Activated CD4-positive, alpha-beta T cell treated with anti-CD3 and anti-CD28 coated beads for 48 hours (primary cell): ENCODE data around the gene KANSL1.
"Not testable (repeated sequence)": the region's sequence is repeated elsewhere in the genome, so short reads cannot be mapped to it uniquely, and the experiment has no call there.

ENCODE experiments used
- DNase-seq: peaks from one replicate; pipeline ENCODE4 v3.0.0-alpha.2; 2020

KANSL1 gene

DNA sequence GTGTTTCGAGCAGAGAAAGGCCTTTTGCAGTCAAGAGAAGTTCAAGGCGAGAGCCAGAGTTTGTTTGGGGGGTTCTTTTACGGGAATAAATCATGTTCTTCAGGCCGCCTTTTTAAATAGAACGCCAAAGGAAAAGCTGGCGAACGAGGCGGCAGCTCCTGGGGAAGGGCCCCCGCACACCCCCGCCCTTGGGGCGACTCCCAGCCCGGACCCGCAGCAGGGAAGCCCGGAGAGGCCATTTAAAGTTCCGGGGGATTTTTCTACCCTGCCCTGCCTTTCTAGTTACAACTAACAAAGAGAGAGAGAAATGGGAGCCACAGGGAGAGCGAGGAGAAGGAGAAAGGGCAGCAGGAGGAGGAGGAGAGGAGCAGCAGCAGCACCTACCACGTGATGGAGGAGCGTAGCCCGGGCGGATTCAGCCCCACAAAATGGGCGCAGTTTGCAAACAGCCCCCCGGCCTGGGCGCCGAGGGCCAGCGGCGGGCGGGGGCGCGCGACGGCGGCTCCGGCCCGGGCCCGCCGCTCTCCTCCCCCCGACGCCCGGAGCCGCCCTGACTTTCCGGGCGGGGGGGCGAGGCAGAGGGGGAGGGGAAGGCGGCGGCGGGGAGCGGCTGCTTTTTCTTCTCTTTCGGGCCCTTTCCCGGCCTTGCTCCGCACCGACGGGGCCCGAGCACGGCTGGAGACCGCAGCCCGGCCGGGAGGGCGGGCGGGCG is 634 bp downstream of the KANSL1 start:
- peak; percentile 76 for DNase-seq

DNA sequence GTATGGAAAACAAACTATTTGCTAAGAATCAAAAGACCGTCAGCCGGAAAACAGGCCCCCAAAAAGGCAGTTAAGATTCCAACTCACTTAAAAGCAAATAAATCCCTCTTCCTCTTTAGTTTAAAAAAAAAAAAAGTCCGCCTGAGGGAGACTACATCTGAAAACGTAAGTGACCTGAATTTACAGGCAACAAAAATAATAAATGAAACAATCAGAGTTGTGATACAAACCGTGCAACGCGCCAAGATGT is 1.1 kb downstream of the KANSL1 start:
- DNase-seq: no peak

DNA sequence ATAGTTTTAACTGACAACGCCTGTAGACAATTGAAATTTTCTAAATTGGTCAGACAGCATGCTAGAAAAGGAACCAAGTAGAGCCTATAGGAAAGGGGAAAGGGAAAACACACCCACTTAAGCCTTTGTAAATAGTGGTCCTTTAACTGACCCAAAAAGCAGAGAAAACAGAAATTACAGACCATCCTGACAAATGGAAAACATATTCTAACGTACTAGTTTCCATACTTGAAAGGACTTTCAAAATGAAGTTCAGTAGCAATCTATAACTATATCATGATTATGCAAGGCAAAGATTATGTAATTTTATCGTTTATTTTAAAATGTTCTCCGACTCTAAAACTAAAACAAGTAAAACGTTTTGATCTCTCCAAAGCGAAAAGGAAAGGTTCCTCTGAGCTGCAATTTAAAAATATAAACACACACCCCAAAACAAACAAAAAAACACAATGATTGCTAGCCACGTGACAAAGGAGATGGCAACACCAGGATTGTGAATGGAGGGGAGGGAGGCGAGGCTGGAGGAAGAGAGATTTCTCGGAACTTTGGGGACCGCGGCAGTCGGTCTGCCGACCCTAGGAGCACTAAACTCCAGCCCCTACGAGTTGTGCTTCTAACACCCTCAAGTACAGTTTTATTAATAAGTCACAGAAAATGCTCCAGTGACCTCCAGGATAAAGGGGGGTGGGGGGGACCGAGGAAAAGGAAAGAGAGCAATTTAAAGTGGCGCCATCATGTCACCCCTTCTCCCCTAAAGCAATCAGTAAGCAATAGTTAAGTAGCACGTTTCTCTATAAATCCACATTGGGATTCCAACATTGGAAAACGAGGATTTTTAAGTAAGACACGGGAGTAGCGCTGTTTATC is 1.7 kb downstream of the KANSL1 start:
- DNase-seq: peak; percentile 52

DNA sequence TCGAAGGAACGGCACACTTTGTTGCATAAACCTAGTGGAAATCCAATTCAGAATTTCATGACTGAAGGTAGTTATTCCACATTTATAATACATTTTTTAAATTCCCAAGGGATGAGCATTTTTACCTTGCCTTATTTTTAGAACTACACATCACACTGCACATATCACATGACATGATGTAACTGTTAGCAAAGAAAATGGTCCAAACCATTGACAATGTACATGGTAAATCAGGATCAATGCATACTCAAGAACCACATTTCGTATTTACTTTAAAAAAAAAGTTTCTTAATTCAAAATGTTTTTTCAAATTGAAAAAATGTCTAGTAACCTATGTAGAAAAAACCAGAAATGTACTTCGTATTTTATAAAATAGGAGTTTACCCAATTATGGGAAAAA is 2.5 kb downstream of the KANSL1 start:
- no peak for DNase-seq

DNA sequence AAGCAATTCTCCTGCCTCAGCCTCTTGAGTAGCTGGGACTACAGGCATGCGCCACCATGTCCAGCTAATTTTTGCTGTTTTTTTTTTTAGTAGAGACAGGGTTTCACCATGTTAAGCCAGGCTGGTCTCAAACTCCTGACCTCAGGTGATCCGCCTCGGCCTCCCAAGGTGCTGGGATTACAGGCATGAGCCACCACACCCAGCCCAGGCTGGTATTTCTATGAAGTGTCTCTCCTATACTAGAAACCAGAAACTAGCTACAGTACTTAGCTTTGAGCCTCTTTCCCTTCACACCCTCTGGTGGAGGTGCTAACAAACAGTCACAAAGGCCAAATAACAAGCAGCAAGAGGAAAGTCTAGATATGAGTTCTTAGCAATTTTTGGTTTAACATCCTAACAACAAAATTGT is 6.4 kb downstream of the KANSL1 start:
- peak; percentile 46 for DNase-seq

DNA sequence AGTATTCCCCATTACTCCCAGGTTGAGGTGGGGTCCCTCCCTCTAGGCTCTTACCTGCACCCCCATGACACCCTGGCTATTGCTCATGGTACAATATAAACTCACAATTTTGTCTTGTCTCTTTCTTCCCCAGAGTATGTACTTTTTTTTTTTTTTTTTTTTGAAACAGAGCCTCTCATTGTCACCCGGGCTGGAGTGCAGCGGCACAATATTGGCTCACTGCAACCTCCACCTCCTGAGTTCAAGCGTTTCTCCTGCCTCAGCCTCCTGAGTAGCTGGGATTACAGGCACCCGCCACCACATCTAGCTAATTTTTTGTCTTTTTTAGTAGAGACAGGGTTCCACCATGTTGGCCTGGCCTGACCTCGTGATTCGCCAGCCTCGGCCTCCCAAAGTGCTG is 8.5 kb downstream of the KANSL1 start:
- DNase-seq: no peak

DNA sequence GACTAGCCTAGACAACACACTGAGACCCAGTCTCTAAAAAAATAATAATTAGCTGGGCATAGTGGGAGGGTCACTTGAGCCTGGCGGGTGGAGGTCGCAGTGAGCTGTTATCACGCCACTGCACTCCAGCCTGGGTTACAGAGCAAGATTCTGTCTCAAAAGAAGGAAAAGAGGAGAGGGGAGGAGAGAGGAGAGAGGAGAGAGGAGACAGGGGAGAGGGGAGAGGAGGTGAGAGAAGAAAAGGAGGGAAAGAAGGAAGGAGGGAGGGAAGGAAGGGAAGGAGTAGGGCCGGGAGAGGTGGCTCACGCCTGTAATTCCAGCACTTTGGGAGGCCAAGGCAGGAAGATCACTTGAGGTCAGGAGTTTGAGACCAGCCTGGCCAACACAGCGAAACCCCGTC is 9.8 kb downstream of the KANSL1 start:
- not testable (repeated sequence) for DNase-seq

DNA sequence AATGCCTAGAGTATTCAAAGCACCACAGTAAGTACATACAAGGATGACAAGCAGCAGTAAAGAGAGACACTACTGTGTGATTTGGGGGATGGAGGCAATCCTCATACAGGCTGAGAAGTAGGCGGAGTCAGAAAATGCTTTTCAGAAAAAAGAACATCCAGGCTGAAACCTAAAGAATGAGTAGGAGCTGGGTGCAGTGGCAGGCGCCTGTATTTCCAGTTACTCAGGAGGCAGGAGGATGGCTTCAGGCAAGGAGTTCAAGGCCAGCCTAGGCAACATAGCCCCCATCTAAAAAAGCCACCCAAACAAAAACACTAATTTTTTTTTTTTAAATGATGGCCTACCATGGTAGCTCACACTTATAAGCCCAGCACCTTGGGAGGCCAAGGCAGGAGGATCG is 10.3 kb downstream of the KANSL1 start:
- DNase-seq: peak; percentile 26

DNA sequence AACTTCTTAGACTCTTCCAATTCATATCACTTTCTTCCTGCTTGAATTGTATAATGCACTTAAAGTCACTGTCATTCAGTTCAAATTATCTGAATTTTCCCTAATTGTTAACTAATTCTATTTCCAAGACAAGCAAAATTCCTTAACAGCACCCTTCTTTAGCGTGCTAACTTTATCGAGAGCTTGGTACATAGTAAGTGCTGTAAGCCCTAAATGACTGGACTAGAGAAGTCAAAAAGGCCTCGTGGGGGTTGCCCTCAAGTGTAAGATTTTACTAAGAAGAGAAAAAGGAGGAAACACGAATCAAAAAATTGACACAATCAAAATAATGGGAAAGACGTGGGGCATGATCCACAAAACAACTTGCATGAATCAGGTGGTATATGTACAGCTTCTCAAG is 11.3 kb downstream of the KANSL1 start:
- DNase-seq: no peak

DNA sequence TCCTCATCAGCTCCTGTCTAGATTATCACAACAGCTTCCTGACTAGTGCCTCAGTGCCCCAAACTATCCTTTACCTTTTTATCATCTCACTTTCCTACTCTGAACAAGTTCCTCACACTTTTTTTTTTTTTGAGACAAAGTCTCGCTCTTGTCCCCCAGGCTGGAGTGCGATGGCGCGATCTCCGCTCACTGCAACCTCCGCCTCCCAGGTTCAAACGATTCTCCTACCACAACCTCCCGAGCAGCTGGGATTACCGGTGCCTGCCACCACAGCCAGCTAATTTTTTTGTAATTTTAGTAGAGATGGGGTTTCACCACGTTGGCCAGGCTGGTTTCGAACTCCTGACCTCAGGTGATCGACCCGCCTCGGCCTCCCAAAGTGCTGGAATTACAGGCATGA is 11.9 kb downstream of the KANSL1 start:
- not testable (repeated sequence) for DNase-seq

DNA sequence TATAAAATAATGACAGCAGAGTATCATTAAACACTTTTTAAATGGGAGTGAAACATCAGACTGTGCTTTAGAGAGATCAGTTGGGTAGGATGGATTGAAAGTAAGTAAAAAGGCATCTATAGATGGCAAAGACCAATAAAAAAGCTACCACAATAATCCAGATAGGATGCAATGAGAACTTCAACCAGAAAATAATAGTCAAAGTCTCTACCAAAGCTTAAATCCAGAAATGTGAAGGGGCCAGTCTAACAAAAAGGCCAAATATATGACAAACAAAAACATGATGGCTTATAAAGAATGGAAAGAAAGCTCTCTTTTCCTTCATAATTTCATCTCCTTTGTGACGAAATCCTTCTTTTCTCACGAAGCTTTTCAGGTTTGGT is 12.3 kb downstream of the KANSL1 start:
- DNase-seq: no peak

DNA sequence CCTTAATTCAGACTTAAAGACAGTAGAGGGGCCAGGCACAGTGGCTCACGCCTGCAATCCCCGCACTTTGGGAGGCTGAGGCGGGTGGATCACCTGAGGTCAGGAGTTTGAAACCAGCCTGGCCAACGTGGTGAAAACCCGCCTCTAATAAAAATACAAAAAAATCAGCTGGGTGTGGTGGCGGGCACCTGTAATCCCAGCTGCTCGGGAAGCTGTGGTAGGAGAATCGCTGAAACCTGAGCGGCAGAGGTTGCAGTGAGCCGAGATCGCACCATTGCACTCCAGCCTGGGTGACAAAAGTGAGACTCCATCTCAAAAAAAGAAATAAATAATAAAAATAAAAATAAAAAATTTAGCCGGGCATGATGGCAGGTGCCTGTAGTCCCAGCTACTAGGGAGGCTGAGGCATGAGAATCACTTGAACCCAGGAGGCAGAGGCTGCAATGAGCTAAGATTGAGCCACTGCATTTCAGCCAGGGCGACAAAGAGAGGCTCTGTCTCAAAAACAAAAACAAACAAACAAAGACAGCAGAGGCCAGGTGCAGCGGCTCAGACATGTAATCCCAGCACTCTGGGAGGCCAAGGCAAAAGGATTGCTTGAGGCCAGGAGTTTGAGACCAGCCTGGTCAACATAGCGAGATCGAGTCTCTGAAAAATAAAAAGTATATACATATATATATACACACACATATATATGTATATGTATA is 12.9 kb downstream of the KANSL1 start:
- not testable (repeated sequence) for DNase-seq

DNA sequence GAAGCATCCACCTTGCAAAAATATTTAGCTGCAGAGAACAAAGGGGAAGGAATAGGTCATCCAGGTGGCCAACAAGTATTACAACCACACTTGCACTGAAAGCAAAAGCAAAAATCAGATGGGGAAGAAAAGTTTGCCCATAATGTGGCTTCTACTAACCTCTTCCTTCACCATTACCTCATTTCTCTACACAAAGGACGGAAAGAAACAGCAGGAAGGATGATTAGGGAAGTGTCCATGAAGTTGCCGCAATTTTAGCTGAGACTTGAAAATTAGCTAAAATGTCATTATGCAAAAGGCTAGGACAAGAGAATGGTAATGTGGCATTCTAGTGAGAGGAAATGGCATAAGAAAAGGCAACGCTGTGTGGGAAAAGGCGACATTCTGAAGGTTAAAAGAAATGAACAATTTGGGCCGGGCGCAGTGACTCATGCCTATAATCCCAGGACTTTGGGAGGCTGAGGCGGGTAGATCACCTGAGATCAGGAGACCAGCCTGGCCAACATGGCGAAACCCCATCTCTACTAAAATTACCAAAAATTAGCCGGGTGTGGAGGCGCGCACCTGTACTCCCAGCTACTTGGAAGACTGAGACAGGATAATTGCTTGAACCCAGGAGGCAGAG is 13.7 kb downstream of the KANSL1 start:
- DNase-seq: no peak

DNA sequence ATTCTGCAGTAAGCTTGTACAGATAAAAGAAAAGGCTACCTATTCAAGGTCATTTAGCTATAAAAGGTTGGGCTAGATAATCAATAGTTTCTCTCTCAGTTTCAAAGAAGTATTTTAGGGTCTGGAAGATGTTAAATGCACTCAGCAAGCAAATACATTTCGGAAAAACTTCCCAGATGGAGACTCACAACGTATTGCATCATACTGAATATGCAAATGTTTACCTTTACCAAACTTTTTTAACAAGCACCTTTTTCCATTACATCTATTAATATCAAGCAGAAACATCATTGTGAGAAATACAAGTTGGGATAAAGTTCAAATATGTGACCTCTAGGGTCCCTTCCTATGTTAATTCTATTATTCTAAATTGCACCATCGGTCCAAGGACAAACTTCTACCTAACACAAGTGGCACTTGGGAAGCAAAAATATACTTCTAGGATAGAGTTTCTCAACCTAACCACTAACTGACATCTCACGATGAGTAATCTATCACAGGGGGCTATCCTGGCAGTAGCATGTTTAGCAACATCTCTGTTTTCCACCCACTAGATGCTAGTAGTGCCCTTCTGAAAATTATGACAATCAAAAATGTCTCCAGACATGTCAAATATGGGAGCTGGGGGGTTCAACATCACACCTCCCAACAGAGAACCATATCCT is 14.5 kb downstream of the KANSL1 start:
- DNase-seq: no peak

DNA sequence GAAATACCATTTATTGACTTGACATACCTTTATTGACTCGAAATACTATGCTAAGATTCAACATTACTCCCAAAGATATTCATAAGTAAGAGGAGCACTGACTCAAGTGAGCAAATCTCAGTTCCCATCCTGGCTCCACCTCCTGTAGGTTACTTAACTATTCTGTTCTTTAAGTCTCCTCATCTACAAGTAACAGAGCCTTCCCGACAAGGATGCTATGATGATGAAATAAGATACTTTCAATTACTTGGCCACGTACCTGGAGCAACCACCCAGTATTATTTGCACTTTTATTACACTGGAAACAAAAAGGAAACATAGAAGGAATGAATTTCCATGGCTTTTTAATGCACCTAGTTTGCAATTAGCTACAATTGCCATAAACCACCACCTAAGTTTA is 16.3 kb downstream of the KANSL1 start:
- no peak for DNase-seq

DNA sequence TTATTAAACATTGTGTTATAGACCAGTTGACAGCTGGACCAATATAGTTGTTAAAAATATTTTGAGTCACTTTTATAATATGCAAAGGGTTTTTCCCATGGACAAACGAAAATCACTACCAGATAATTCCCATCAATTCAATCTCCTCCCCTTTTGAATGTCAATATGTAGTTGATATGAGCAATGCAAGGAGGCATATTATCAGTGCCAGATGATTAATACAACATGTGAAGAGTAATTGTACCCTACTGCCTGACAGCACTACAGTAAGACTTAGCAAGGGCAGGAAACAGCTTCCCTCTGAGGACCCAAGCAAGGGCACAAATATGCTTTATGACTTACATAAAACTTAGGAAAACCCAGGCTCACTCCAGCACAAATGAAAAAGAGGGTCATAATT is 17.3 kb downstream of the KANSL1 start:
- no peak for DNase-seq

DNA sequence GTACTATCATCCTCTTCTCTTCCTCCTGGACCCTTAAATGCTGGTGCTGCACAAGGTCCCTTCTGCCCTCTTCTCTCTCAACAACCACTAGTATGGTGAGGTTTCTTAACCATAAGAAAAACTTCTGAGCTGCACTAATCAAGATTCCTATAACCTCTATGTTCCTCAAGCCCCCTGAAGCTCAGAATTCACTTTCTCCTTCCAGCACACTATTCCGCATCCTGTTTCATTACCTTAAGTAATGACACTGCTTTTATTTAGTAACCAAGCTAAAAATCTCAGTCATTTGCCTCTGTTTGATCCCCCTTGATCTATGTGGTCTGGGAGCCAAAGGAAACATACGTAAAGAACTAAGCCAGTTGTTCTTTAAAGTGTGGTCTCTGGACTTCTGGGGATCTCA is 20.1 kb downstream of the KANSL1 start:
- no peak for DNase-seq

DNA sequence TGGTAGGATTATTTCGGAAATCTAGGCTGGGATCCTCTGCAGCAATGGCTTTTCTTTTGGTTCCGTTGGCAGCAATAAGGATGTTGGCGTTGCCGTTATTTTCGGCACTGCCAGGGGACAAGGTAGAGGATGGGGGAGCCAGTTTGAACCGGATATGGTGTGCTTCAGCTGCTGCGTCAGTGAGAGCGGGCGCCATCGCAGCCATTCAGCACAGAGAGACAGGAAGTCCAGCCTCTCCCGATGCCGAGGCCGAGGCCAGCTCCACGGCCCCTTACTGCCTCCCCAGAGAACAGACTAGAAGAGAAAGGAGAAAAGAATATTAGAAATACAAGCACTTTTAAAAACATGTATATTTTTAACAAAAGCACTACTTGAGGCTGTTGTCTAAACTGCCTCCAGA is 21.3 kb downstream of the KANSL1 start:
- DNase-seq: no peak

DNA sequence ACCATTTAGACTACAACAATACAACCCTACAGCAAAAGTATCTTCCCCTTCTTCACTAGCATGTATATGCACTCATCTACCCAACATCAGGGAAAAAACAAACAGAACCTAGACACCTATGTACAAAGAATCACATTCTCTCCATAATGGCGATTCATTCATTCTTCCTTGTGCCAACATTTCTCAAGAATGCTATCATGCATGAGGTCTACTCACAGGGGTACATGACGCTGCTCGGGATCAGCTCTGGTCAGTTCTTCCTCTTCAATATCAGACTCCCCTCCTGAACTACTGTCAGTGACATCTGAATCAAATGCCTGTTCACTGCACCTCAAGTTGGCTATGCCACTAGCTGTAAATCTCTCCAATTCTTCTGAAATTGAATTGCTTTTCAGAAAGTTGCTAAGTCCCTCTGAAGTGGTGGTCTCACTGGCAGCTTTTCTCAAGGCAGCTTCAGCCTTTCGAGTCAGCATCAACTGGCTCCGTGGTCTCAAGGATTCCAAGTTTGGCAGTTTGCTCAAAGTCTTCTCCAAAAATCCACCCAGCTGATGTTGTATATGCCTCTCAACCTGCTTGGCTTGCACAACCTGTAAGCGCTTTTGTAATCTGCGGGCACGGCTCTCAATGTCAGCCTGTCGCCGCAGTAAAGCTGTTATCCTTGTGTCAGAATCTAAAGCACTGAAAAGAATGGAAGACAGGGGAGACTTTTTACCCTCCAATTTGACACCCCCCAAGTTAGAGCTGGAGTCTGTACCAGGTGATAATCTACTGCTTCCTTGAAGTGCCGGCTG is 22.4 kb downstream of the KANSL1 start:
- no peak for DNase-seq

DNA sequence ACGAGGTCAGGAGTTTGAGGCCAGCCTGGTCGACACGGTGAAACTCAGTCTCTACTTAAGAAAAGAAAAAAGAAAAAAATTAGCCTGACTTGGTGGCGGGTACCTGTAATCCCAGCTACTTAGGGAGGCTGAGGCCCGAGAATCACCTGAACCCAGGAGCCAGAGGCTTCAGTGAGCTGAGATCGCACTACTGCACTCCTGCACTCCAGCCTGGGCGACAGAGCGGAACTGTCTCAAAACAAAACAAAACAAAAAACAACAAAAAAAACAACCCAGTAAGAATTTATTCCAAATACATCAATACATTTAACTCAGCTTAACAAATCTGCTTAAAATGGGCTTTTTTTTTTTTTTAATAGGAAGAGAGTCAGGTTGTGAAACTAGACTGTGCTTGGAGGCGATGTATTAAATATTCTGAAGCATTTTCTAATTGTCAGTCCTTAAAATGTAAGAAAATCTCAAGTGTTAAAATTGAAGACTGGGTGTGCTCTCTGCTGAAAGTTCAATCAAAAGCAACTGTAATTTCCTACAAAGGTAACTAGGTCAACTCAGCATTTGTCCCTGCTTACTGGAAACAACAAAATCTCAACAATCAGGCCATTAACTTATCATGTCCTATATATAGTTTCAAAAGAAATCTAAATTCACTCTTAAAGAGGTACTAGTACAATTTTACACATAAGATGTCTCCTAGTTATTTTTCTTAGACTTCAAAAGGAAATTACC is 23.2 kb downstream of the KANSL1 start:
- no peak for DNase-seq

DNA sequence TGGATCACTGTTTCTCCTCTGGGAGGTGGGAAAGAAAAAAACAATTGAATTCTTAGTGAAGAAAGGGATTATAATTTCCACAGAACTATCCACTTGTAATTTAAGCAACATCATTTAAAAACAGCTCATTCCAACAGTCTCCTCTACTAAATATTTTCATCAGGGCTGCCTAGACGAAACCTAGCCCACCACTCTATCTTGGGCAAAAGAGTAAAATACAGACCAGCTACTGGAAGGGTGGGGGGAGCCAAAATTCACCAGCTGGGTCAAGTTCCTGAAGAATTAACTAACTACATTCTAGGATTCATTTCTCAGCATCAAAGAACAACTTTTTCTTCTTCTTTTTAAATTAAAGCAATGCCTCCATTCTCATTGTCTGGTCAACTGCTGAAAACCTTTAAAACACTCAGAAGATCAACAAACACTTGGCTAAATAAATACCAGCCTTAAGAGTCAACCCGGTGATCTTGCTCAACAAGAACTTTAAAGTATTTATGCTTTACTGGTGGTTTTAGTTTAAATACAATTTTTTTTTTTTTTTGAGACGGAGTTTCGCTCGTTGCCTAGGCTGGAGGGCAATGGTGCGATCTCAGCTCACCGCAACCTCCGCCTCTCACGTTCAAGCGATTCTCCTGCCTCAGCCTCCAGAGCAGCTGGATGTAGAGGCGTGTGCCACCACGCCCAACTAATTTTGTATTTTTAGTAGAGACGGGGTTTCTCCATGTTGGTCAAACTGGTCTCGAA is 25.2 kb downstream of the KANSL1 start:
- no peak for DNase-seq
